Small intestine (tissue), 7 donors: ENCODE results near the gene SMTNL2. TPM values are rescaled to one million over a fixed set of nuclear protein-coding genes. Genes with fewer than 3 reads are reported as not detected.

ENCODE experiments used
- DNase-seq, 2 donors: peaks; one replicate each; pipeline versions ENCODE4 v3.0.0 to v3.0.0-alpha.2; 2013
- FAIRE-seq: peaks from 2 replicates; lab custom pipeline; 2012; peaks lifted over from hg19 to GRCh38; lab: Jason Lieb, UNC
- H3K27ac ChIP-seq, 3 donors: one replicate each; pipeline ENCODE4 v1.5.1; 2013; ENCODE audit warnings: low read length in 2 of 3, mild to moderate bottlenecking in 2 of 3, control low read depth in 1 of 3, inconsistent platforms in 1 of 3, low read depth in 1 of 3, moderate library complexity in 1 of 3
- H3K27me3 ChIP-seq, 3 donors: one replicate each; pipeline ENCODE4 v1.6.1; 2013; ENCODE audit warnings: low read length in 3 of 3, inconsistent platforms in 1 of 3; ENCODE audit not compliant: control insufficient read depth in 3 of 3, insufficient read depth in 3 of 3
- H3K36me3 ChIP-seq, 3 donors: one replicate each; pipeline ENCODE4 v1.6.1; 2013; ENCODE audit warnings: low read length in 3 of 3, inconsistent platforms in 1 of 3, low read depth in 1 of 3, mild to moderate bottlenecking in 1 of 3, moderate library complexity in 1 of 3; ENCODE audit not compliant: control insufficient read depth in 3 of 3, insufficient read depth in 2 of 3
- H3K4me1 ChIP-seq, 3 donors: one replicate each; pipeline ENCODE4 v1.6.1; 2013; ENCODE audit warnings: low read length in 2 of 3, inconsistent platforms in 1 of 3, low read depth in 1 of 3, mild to moderate bottlenecking in 1 of 3, moderate library complexity in 1 of 3; ENCODE audit not compliant: control insufficient read depth in 3 of 3, insufficient read depth in 2 of 3
- H3K4me3 ChIP-seq, 3 donors: one replicate each; pipeline ENCODE4 v1.5.1; 2013; ENCODE audit warnings: low read length in 3 of 3, control low read depth in 1 of 3, inconsistent platforms in 1 of 3, low read depth in 1 of 3, mild to moderate bottlenecking in 1 of 3, moderate library complexity in 1 of 3
- H3K9me3 ChIP-seq, 2 donors: one replicate each; pipeline ENCODE4 v1.6.1; 2013; ENCODE audit warnings: low read depth in 1 of 2, low read length in 1 of 2; ENCODE audit not compliant: control insufficient read depth in 2 of 2, insufficient read depth in 1 of 2
- WGBS, 3 donors: extraction: QIAGEN DNeasy Blood & Tissue Kit; methylation state at CpG; one replicate each; pipeline ENCODE4 v1.1.7; 2013; 5-methylcytosine and 5-hydroxymethylcytosine counted together
- polyA plus RNA-seq, 4 donors: library from polyadenylated mRNA; stranded (reverse) in 3 of 4; unstranded in 1 of 4; fragments of 200-250 nt in 3 of 4; fragments of 120-200 nt in 1 of 4; gene quantifications; one replicate each; pipeline versions ENCODE4 v1.2.1 to v1.2.3, GENCODE V29; 2013
- donor health status: healthy with polysubstance abuse.
- donor health status: control.
- donor health status: control.
- donor health status: Bipolar disorder and iron deficiency.
- donor health status: healthy.

The SMTNL2 gene
- polyA plus RNA-seq, 4 donors, result 1.5 to 10.4 TPM; not detected in 2

DNA sequence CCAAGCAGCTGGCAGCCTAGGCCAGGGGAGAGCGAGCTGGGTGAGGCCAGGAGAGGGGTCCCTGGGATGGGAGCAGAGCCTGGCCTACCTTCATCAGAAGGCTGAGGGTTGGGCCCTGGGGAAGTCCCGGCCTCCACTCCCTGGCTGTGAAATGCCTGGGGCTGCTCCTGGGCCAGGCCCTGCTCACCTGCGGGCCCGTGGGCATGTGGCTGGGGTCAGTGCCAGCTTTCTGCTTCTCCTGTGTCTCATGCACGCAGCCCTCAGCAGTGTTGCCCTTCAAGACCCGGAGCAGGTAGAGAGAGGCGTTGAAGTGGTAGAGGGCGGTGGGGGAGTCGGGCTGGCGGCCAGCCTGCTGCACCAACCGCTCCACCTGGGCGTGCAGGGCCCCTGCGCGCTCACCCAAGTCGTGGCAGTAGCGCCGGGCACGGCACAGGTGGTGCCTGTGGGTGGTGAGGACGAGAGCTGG is 41.6 kb upstream of the SMTNL2 start:
- Histone ChIP-seq H3K4me1 (peaks cover 0 to 19% (median 2%) of the 10 kb centered on the region in 3 donors), H3K4me3 (no peak overlapping the region), H3K9me3 (no peaks in the 10 kb centered on the region), H3K27ac (no peak overlapping the region), H3K36me3 (peaks cover 13 to 99% (median 23%) of the 10 kb centered on the region in 3 donors), H3K27me3 (no peaks in the 10 kb centered on the region)
- no peak for DNase-seq
- no peak for FAIRE-seq
- WGBS, 3 donors, result 80 to 92% (median 92%) methylated on average over 19 of the region's 19 CpGs

DNA sequence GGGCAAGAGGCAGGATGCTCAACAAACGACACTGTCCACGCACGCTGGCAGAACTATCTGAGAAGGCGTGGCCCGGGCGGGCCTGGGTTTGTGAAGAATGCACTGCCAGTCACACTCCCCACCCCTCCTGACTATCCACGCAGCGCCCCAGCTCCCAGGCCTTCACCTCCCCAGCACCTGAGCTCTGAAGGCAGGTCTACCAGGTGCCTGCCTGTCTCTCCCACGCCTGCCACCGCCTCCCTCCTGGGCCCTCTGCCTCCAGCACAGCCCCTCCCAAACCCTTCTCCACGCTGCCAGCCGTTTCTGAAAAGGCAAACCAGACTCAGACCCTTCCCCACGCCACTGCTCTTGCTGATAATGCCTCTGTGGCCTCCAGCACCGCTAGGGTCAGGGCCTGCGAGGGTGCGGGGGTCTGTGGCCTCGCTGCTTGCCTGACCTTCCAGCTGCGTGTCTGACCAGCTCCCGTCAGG is 40.7 kb upstream of the SMTNL2 start:
- H3K4me1 ChIP-seq, result peaks cover 0 to 19% (median 2%) of the 10 kb centered on the region in 3 donors
- H3K9me3 ChIP-seq, result no peaks in the 10 kb centered on the region
- no peaks in the 10 kb centered on the region for H3K27me3 ChIP-seq
- DNase-seq (no peak), FAIRE-seq (no peak)
- 58 to 77% (median 64%) methylated on average over 19 of the region's 19 CpGs for WGBS, 3 donors
- peaks cover 17 to 99% (median 27%) of the 10 kb centered on the region in 3 donors for H3K36me3 ChIP-seq
- H3K4me3 ChIP-seq, result no peak overlapping the region
- H3K27ac ChIP-seq, result no peak overlapping the region

DNA sequence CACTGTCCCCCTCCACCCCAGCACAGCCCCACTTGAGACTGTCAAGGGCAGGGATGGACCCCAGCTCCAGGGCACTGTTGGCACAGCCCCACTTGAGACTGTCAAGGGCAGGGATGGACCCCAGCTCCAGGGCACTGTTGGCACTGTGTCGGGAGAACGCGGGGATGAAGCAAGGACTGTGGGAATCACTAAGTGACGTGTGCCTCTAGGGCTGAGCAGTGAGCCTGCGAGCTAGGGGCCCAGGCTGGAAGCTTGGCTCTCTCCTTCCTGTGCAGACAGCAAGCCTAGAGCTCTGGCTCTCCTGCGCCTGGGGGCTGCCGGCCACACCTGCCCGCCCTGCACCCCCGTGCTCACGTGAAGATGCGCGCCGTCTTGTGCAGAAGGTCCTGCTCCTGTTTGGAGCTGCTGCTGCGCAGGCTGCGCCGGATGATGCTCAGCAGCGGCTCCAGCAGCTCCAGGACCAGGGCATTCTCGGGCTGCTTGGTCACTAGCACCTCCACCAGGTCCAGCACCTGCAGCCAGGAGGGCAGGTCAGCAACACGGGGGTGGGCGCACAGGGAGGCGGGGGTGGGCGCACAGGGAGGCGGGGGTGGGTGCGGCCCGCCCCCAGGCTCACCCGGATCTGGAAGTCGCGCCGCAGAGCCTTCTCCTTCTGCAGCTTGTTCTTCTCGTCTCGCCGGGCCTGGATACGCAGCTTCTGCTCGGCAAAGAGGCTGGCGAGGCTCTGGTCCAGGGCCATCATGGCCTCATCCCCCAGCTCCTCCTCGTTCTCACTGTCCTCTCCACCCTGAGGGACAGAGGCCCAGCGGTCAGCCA is 40.0 kb upstream of the SMTNL2 start:
- H3K36me3 ChIP-seq, result peaks cover 23 to 99% (median 25%) of the 10 kb centered on the region in 3 donors
- H3K27ac ChIP-seq, result no peak overlapping the region
- FAIRE-seq (no peak), DNase-seq (no peak)
- WGBS, 3 donors, result 92 to 94% (median 94%) methylated on average over 24 to 37 of the region's 37 CpGs
- H3K27me3 ChIP-seq, result no peaks in the 10 kb centered on the region
- peaks cover 0 to 19% (median 2%) of the 10 kb centered on the region in 3 donors for H3K4me1 ChIP-seq
- no peaks in the 10 kb centered on the region for H3K9me3 ChIP-seq
- H3K4me3 ChIP-seq, result no peak overlapping the region

DNA sequence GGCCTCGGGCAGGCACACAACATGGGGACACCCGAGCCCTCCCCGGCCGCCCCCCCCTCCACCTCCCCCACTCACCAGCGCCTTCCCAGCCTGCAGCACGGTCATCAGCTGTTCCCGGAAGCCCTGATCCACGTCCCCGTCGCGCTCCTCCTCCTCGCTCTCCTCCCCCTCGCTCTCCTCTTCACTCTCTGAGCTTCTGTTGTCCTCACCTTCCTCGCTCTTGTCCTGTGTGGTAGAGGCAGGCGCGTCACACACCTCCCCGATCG is 39.4 kb upstream of the SMTNL2 start:
- Histone ChIP-seq H3K9me3 (no peaks in the 10 kb centered on the region), H3K4me1 (peaks cover 0 to 19% (median 2%) of the 10 kb centered on the region in 3 donors), H3K27ac (no peak overlapping the region), H3K36me3 (peaks cover 23 to 99% (median 26%) of the 10 kb centered on the region in 3 donors), H3K4me3 (no peak overlapping the region), H3K27me3 (no peaks in the 10 kb centered on the region)
- WGBS, 3 donors, result 89 to 96% (median 92%) methylated on average over 17 to 18 of the region's 18 CpGs
- FAIRE-seq (no peak), DNase-seq (no peak)

DNA sequence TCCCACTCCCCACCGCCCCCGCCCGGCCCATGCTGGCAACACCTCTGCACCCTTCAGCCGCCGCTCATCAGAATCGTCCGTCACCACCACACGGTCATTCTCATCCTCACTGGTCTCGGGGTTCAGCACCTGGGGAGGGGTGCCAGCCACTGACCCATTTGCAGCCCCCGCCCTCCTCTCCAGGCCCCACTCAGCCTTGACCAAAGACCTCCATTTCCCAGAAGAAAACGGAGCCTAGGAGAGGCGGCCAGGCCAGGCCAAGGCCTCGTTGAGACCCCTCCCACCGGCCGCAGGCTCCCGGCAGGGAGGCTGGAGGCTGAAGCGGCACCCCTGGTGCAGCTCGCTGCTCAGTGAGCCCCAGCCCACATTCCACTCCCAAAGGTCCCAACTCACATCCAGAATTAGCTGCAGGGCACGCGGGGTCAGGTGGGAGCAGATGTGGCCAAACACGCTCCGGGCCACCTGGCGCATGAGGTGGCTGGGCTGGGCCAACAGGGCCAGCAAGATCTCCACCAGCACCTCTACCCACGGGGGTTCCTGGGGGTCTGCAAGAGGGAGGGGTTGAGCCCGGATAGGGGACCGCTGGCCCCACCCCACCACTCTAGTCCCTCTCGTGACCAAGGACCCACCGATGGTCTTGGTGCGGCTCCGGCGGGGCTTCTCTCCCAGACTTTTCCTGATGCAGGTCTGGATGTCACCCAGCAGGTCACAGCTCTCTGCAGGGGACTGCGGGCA is 38.9 kb upstream of the SMTNL2 start:
- Histone ChIP-seq H3K4me3 (no peak overlapping the region), H3K4me1 (peaks cover 0 to 18% (median 2%) of the 10 kb centered on the region in 3 donors), H3K36me3 (peaks cover 26 to 99% (median 31%) of the 10 kb centered on the region in 3 donors), H3K27ac (no peak overlapping the region), H3K27me3 (no peaks in the 10 kb centered on the region), H3K9me3 (no peaks in the 10 kb centered on the region)
- 91 to 93% (median 91%) methylated on average over 31 to 32 of the region's 32 CpGs for WGBS, 3 donors
- DNase-seq (no peak), FAIRE-seq (no peak)

DNA sequence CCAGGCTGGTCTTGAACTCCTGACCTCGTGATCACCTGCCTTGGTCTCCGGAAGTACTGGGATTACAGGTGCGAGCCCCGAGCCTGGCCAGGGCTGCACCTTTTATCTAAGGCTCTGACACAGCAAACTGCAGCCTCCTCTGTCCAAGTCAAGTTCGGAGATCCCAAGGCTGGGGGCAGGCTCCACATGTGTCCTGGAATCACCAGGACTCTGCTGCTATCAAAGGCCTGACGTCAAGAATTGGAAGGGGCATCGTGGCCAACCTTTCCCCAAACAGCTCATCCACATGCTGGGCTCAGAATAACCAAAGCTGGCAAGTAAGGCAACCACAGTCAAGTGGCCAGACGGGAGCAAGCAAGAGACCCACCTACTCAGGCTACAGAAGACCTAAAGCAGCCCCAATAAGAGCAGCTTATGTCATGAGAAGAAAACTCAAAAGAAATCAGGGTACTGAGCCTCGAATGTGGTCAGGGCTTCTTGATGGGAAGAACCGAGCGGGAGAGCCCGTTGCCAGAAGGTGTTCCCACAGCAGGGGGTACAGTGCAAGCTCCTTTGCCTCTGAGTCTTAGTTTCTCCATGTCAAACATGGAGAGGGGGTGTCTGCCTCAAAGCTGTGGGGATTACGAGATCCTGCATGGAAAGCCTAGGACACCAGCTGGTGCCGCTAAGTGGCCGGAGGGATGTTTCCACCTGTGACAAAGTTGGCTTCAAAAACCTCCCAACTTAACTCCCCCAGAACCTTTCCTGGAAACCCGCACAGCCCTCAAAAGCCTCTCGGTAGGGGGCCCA is 37.0 kb upstream of the SMTNL2 start:
- no peak for DNase-seq
- Histone ChIP-seq H3K4me1 (no peaks in the 10 kb centered on the region), H3K36me3 (peaks cover 33 to 98% (median 35%) of the 10 kb centered on the region in 3 donors), H3K4me3 (no peak overlapping the region), H3K27ac (no peak overlapping the region), H3K9me3 (no peaks in the 10 kb centered on the region), H3K27me3 (no peaks in the 10 kb centered on the region)
- FAIRE-seq, result no peak
- WGBS, 3 donors, result 91 to 92% (median 92%) methylated on average over 17 of the region's 17 CpGs

DNA sequence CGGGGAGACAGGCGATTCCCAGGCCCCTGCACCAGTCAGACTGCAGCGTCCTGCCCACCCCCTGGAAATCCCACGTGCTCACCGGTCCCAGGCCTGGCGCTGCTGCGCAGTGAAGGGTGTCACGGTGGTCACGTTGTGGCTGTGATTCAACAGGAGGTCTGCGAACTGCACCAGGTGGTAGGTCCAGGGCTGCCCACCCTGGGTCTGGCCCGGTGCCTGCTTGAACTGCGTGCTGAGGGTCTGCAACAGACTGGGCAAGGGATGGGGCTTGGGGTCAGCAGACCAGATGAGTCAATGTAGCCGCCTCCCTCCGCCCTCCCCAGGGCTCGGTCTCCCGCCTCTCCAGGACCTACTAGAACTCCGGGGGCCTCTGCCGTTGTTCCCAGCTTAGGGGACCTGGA is 36.3 kb upstream of the SMTNL2 start:
- WGBS, 3 donors, result 93 to 95% (median 94%) methylated on average over 16 to 18 of the region's 18 CpGs
- FAIRE-seq (no peak), DNase-seq (no peak)
- Histone ChIP-seq H3K36me3 (peaks cover 28 to 98% (median 36%) of the 10 kb centered on the region in 3 donors), H3K9me3 (no peaks in the 10 kb centered on the region), H3K27me3 (no peaks in the 10 kb centered on the region), H3K4me1 (no peaks in the 10 kb centered on the region), H3K27ac (no peak overlapping the region), H3K4me3 (no peak overlapping the region)
